Measurements from ENCODE around the gene ULBP3.

Gene ULBP3
- total RNA-seq, result 1.8 to 2.0 reads per million in 2 experiments

GRCh38 chr6:150068720-150069648 is at the start of gene ULBP3:
Gene ULBP3, minus strand, starts transcription at chr6:150069121. Its CDS starts 55 bp downstream, at chr6:150069066.
- DNase-seq (ENCODE audit: low read depth), result peak; percentile 33

GRCh38 chr6:150118627-150119026 is 49.7 kb upstream of the ULBP3 start:
- DNase-seq (ENCODE audit: low read depth), result no peak

- no peak for DNase-seq (ENCODE audit: low read depth)
These were observed 49.3 kb upstream of the ULBP3 start for GRCh38 chr6:150118203-150118602.

- DNase-seq (ENCODE audit: low read depth), result no peak
These were observed 47.4 kb upstream of the ULBP3 start for GRCh38 chr6:150116200-150116800.

GRCh38 chr6:150115769-150116168 is 46.8 kb upstream of the ULBP3 start:
- DNase-seq (ENCODE audit: low read depth), result no peak

GRCh38 chr6:150112233-150112632 is 43.3 kb upstream of the ULBP3 start:
- DNase-seq (ENCODE audit: low read depth), result no peak

GRCh38 chr6:150102750-150103270 is 33.9 kb upstream of the ULBP3 start:
- no peak for DNase-seq (ENCODE audit: low read depth)

- no peak for DNase-seq (ENCODE audit: low read depth)
These were observed 31.8 kb upstream of the ULBP3 start for GRCh38 chr6:150100745-150101144.

- no peak for DNase-seq (ENCODE audit: low read depth)
These were observed 31.0 kb upstream of the ULBP3 start for GRCh38 chr6:150099953-150100352.

GRCh38 chr6:150099546-150099945 is 30.6 kb upstream of the ULBP3 start:
- no peak for DNase-seq (ENCODE audit: low read depth)

- no peak for DNase-seq (ENCODE audit: low read depth)
These were observed 29.2 kb upstream of the ULBP3 start for GRCh38 chr6:150098155-150098554.

- no peak for DNase-seq (ENCODE audit: low read depth)
These were observed 24.5 kb upstream of the ULBP3 start for GRCh38 chr6:150093397-150093796.

GRCh38 chr6:150091476-150091875 is 22.6 kb upstream of the ULBP3 start:
- no peak for DNase-seq (ENCODE audit: low read depth)

GRCh38 chr6:150090328-150090727 is 21.4 kb upstream of the ULBP3 start:
- no peak for DNase-seq (ENCODE audit: low read depth)

- DNase-seq (ENCODE audit: low read depth), result no peak
These were observed 19.7 kb upstream of the ULBP3 start for GRCh38 chr6:150088481-150089154.

GRCh38 chr6:150087336-150087735 is 18.4 kb upstream of the ULBP3 start:
- DNase-seq (ENCODE audit: low read depth), result no peak

GRCh38 chr6:150086026-150086425 is 17.1 kb upstream of the ULBP3 start:
- no peak for DNase-seq (ENCODE audit: low read depth)

GRCh38 chr6:150084426-150084825 is 15.5 kb upstream of the ULBP3 start:
- no peak for DNase-seq (ENCODE audit: low read depth)

- no peak for DNase-seq (ENCODE audit: low read depth)
These were observed 14.9 kb upstream of the ULBP3 start for GRCh38 chr6:150083839-150084238.

- no peak for DNase-seq (ENCODE audit: low read depth)
These were observed 12.8 kb upstream of the ULBP3 start for GRCh38 chr6:150081702-150082101.

GRCh38 chr6:150079604-150080003 is 10.7 kb upstream of the ULBP3 start:
- no peak for DNase-seq (ENCODE audit: low read depth)

GRCh38 chr6:150078788-150079187 is 9.9 kb upstream of the ULBP3 start:
- DNase-seq (ENCODE audit: low read depth), result no peak
